ENCODE data around the gene HDDC3. TPM values are rescaled to one million over a fixed set of nuclear protein-coding genes. Genes with fewer than 3 reads are reported as not detected.

HDDC3 gene
- total RNA-seq, 2 experiments from 2014 or later: 31.8 to 38.6 TPM

DNA sequence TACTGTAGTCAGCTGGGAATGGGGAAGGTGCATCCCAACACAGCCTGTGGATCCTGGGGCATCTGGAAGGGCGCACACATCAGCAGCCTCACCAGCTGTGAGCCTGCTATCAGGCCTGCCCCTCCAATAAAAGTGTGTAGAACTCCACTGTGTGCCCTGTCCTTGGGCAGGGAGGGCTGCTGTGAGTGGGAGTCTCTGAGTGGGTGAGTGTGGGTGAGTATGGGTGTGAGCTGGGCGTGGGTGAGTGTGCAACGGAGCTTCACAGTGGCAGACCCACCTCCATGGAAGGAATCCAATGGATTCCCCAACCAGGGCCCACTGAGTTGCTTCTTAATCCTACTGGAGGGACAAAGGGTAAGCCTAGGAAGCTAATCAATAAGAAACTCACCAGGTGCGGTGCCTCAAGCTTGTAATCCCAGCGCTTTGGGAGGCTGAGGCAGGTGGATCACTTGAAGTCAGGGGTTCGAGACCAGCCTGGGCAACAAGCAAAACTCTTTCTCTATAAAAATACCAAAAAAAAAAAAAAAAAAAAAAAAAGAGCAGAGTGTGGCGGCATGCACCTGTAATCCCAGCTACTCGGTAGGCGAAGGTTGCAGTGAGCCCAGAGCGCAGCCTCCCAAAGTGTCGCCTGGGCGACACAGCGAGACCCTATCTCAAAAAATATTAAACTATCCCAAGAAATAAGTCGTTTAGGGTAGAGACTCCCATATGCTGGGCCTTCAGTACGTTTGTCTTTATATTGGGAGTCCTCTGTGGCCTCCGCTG is 21.8 kb upstream of the HDDC3 start:
- no peaks in the 10 kb centered on the region for H4K20me1 ChIP-seq (ENCODE audit: insufficient read depth, low read length)
- no peak for DNase-seq (ENCODE audit: low spot score)
- peaks cover 63% of the 10 kb centered on the region for H3K36me3 ChIP-seq (ENCODE audit: insufficient read depth, low read length)
- H3K27ac ChIP-seq (ENCODE audit: low read depth, low read length, poor library complexity, severe bottlenecking): peak overlapping the region; percentile 89
- POLR2A ChIA-PET: interaction anchor here (1.2 to 6.1 kb wide), 5 partner anchors 11 to 68 kb away, joined by 3 to 58 read pairs (median 5); partner anchors contain the start of genes HDDC3, UNC45A and VPS33B
- H2AFZ ChIP-seq (ENCODE audit: low read length): no peak overlapping the region; the same call in 1 of the 2 replicates
- peak overlapping the region; percentile 99 for H3K4me2 ChIP-seq (ENCODE audit: low read length)
- no TSS peak for BruUV-seq (replicated peaks)
- TF ChIP-seq EZH2phosphoT487 (IDR thresholded peaks at IDR 0.05; ENCODE audit: borderline replicate concordance, low read depth, low read length): no peak
- TF ChIP-seq, protein P1, sequence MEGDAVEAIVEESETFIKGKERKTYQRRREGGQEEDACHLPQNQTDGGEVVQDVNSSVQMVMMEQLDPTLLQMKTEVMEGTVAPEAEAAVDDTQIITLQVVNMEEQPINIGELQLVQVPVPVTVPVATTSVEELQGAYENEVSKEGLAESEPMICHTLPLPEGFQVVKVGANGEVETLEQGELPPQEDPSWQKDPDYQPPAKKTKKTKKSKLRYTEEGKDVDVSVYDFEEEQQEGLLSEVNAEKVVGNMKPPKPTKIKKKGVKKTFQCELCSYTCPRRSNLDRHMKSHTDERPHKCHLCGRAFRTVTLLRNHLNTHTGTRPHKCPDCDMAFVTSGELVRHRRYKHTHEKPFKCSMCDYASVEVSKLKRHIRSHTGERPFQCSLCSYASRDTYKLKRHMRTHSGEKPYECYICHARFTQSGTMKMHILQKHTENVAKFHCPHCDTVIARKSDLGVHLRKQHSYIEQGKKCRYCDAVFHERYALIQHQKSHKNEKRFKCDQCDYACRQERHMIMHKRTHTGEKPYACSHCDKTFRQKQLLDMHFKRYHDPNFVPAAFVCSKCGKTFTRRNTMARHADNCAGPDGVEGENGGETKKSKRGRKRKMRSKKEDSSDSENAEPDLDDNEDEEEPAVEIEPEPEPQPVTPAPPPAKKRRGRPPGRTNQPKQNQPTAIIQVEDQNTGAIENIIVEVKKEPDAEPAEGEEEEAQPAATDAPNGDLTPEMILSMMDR (conservative IDR thresholded peaks at IDR 0.05; ENCODE audit: low read length): no peak
- H3K9me2 ChIP-seq (ENCODE audit: insufficient read depth, low read length): no peaks in the 10 kb centered on the region
- H3K4me3 ChIP-seq (ENCODE audit: low read depth, low read length, poor library complexity, severe bottlenecking): peak overlapping the region; percentile 71
- CTCF ChIA-PET (ENCODE audit: unreplicated experiment): interaction anchor here (0.6 to 3.9 kb wide), 3 partner anchors 17 to 80 kb away, joined by 3 to 41 read pairs (median 3); partner anchors contain the start of genes HDDC3 and UNC45A
- H3K4me1 ChIP-seq (ENCODE audit: insufficient read depth, low read length, poor library complexity, severe bottlenecking): peaks cover 18% of the 10 kb centered on the region
- intact Hi-C loops (cut with micrococcal nuclease; ENCODE audit: unreplicated experiment): loop anchor here (1.0 to 2.0 kb wide), 2 partner anchors 19 to 41 kb away; partner anchors contain the start of genes PRC1 and UNC45A
- H3K79me2 ChIP-seq (ENCODE audit: insufficient read depth, low read depth, low read length): peaks cover 12% of the 10 kb centered on the region
- no peaks in the 10 kb centered on the region for H3K9me3 ChIP-seq (ENCODE audit: low read length)

DNA sequence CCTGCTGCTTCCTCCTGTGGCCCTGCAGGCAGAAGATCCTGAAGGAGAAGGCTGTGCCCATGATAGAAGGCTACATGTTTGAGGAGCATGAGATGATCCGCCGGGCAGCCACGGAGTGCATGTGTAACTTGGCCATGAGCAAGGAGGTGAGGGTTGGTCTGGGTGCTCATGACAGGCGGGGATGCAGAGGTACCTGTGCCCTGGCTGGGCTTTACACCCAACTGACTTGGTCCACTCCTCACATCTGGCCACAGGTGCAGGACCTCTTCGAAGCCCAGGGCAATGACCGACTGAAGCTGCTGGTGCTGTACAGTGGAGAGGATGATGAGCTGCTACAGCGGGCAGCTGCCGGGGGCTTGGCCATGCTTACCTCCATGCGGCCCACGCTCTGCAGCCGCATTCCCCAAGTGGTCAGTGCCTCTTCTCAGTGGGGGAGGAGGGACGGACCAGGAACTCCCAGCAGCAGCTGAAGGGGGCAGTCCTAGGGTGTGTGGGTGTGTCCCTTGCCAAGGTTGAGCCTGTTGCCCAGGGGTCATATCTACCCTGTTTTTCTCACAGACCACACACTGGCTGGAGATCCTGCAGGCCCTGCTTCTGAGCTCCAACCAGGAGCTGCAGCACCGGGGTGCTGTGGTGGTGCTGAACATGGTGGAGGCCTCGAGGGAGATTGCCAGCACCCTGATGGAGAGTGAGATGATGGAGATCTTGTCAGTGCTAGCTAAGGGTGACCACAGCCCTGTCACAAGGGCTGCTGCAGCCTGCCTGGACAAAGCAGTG is 20.7 kb upstream of the HDDC3 start:
- TF ChIP-seq, protein P1 (conservative IDR thresholded peaks at IDR 0.05; ENCODE audit: low read length): no peak
- no peak for TF ChIP-seq EZH2phosphoT487 (IDR thresholded peaks at IDR 0.05; ENCODE audit: borderline replicate concordance, low read depth, low read length)
- ChIA-PET CTCF (ENCODE audit: unreplicated experiment) (interaction anchor here (0.6 to 3.9 kb wide), 2 partner anchors 20 to 81 kb away, joined by 3 to 41 read pairs; partner anchors contain the start of genes HDDC3 and UNC45A), POLR2A (interaction anchor here (6.1 kb wide), 1 partner anchor 19 kb away, joined by 58 read pairs; the partner anchor contains the start of genes HDDC3 and UNC45A)
- DNase-seq (ENCODE audit: low spot score): no peak
- no peaks in the 10 kb centered on the region for H4K20me1 ChIP-seq (ENCODE audit: insufficient read depth, low read length)
- H3K4me1 ChIP-seq (ENCODE audit: insufficient read depth, low read length, poor library complexity, severe bottlenecking): peaks cover 18% of the 10 kb centered on the region
- H3K4me2 ChIP-seq (ENCODE audit: low read length): no peak overlapping the region
- H3K79me2 ChIP-seq (ENCODE audit: insufficient read depth, low read depth, low read length): peaks cover 12% of the 10 kb centered on the region
- H2AFZ ChIP-seq (ENCODE audit: low read length): no peak overlapping the region
- no peak overlapping the region for H3K4me3 ChIP-seq (ENCODE audit: low read depth, low read length, poor library complexity, severe bottlenecking)
- no peaks in the 10 kb centered on the region for H3K9me3 ChIP-seq (ENCODE audit: low read length)
- no peaks in the 10 kb centered on the region for H3K9me2 ChIP-seq (ENCODE audit: insufficient read depth, low read length)
- BruUV-seq (replicated peaks): no TSS peak
- H3K36me3 ChIP-seq (ENCODE audit: insufficient read depth, low read length): peaks cover 63% of the 10 kb centered on the region
- H3K27ac ChIP-seq (ENCODE audit: low read depth, low read length, poor library complexity, severe bottlenecking): no peak overlapping the region
- intact Hi-C loops (cut with micrococcal nuclease; ENCODE audit: unreplicated experiment): no loop called here
